GM12872 (cell line): ENCODE data around the gene FCER2.

ENCODE experiments used
- TF ChIP-seq, protein P1 (sequence below): IDR thresholded peaks from 3 replicates; pipeline ENCODE4 v1.5.1; 2011; ENCODE audit warnings: low read depth, mild to moderate bottlenecking, low read length, moderate library complexity; ENCODE audit not compliant: insufficient read depth

Gene FCER2

DNA sequence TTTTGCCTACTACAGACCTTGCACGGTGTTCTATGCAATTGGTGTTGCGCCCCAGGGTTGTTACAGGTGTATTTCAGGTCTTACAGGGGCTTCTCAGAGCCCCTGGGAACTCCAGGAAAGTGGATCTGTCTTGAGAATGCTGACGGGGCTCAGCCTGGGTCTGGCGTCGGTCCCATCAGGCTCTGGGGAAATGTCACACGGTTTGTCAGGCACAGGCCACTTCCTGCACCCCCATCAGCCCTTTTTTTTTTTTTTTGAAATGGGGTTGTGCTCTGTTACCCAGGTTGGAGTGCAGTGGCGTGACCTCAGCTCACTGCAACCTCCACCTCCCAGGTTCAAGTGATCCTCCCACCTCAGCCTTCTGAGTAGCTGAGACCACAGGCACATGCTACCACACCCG, 16.7 kb upstream of the FCER2 start:
- TF ChIP-seq, protein P1, sequence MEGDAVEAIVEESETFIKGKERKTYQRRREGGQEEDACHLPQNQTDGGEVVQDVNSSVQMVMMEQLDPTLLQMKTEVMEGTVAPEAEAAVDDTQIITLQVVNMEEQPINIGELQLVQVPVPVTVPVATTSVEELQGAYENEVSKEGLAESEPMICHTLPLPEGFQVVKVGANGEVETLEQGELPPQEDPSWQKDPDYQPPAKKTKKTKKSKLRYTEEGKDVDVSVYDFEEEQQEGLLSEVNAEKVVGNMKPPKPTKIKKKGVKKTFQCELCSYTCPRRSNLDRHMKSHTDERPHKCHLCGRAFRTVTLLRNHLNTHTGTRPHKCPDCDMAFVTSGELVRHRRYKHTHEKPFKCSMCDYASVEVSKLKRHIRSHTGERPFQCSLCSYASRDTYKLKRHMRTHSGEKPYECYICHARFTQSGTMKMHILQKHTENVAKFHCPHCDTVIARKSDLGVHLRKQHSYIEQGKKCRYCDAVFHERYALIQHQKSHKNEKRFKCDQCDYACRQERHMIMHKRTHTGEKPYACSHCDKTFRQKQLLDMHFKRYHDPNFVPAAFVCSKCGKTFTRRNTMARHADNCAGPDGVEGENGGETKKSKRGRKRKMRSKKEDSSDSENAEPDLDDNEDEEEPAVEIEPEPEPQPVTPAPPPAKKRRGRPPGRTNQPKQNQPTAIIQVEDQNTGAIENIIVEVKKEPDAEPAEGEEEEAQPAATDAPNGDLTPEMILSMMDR = no peak

DNA sequence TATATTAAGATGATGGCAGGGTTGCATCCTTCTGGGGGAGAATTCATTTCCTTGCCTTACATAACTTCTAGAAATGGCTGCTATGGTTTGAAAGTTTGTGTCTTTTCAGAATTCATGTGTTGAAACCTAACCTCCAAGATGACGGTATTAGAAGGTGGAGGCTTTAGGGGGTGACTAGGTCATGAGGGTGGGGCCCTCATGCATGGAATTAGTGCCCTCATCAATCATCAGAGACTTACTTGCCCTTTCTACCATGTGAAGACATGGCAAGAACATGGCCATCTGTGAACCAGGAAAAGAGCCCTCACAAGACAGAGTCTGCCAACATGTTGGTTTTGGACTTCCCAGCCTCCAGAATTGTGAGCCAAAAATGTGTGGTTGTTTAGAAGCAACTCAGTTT, 14.8 kb upstream of the FCER2 start:
- TF ChIP-seq, protein P1 = no peak

DNA sequence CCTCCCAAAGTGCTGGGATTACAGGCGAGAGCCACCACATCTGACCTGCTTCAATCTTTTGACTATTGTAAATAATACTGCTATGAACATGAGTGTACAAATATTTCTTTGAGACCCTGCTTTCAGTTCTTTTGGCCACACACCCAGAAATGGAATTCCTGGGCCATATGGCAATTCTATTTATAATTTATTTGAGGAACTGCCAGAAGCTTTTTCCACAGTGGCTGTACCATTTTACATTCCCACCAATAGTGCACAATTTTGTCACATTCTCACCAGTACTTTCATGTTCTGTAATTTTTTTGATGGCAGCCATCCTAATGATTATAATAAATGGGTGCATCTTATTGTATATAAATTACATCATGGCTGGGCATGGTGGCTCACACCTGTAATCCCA, 13.7 kb upstream of the FCER2 start:
- TF ChIP-seq, protein P1 = no peak

DNA sequence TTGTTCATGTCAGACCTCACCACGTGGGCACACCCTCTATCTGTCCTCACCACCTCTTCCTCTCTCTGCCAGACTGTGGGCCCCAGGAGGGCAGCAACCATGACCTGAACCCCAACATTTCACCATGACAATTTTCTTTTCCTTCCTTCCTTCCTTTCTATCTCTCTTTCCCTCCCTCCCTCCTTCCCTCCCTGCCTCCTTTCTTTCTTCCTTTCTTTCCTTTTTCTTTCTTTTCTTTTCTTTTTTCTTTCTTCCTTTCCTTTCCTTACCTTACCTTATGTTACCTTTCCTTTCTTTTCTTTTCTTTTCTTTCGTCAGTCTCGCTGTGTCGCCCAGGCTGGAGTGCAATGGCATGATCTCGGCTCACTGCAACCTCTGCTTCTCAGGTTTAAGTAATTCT, 8.7 kb upstream of the FCER2 start:
- TF ChIP-seq, protein P1 = no peak

DNA sequence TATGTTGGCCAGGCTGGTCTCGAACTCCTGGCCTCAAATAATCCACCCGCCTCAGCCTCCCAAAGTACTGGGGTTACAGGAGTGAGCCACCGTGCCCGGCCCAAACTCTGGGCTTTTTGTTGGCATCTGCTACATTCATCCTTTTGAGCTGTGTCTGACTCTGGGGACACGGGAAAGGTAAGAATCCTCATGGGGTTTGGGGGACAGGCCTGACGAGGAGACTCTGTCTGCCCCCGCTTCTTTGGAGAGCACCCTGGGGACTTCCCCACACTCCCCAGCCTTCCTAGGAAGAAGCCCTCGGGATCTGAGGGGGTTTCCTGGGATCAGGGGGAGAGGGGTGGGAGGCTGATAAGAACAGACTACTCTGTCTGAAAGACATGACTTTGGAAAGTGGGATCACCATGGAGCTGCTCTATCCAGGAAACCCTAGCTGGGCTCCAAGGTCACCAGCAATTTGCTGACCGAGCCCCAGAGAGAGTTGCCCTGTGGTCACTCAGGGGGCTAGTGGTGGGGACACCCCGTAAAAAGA, 8.1 kb upstream of the FCER2 start:
- TF ChIP-seq, protein P1 = no peak

DNA sequence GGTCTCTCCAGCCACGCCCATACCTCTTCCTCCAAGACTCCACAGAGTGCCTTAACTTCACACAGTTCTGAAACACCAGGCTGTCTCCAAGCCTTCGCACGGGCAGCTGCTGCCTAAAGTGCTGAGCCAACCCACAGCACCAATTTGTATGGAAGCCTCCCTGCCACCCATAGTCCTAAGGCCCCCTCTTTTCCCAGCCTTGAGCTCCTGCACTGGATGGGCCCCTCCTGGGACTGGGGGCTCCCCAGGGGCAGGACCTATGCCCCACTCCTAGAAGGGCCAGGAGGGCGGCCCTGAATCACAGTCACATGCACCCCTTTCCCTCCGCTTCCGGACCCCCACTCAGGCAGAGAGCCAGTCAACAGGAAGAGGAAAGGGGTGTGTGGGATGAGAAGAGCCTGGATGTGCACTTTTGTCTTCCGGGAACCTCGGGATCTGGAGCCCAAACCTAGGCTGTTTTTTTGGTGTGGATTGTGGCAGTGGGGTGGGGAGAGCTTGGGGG, 5.1 kb upstream of the FCER2 start:
- TF ChIP-seq, protein P1 = no peak

DNA sequence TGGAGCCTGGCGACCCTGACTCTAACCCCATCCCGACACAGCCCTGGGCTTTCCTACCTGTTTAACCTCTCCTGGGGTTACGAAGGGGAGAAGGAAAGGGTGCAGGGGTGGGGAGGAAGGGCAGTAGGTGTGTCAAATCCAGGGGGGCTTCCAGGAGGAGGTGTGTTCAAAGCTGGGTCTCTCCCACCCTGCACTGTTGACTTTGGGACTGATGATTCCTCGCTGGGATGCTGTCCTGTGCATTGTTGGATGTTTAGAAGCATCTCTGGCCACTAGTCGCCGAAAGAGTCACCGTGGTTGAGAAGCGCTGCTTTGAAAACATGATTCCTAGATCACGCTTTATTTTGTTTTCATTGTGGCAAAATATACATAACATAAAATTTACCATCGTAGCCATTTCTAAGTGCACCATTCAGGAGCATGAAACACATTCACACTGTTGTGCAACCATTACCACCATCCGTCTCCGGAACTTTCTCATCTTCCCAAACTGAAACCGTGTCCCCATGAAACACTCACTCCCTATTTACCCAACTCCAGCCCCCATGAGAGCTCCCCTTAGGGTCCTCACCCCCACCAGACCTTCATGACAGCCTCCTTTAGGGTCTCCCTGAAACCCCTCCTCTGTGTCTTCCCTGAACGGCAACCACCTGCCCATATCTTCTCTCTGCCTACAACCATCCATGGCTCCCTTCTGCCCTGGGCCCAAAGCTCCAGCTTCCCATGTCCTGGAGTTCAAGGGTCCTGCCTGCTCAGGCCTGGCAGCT, 4.4 kb upstream of the FCER2 start:
- TF ChIP-seq, protein P1 = no peak
